Limb (tissue), 2 donors: ENCODE data around the gene NKPD1.
"Not testable (repeated sequence)": the region's sequence is repeated elsewhere in the genome, so short reads cannot be mapped to it uniquely, and the experiment has no call there.

Experiments
- DNase-seq, 2 donors: peaks; one replicate each; pipeline ENCODE4 v3.0.0-alpha.2; 2016; ENCODE audit errors: extremely low spot score in 2 of 2

The NKPD1 gene

DNA sequence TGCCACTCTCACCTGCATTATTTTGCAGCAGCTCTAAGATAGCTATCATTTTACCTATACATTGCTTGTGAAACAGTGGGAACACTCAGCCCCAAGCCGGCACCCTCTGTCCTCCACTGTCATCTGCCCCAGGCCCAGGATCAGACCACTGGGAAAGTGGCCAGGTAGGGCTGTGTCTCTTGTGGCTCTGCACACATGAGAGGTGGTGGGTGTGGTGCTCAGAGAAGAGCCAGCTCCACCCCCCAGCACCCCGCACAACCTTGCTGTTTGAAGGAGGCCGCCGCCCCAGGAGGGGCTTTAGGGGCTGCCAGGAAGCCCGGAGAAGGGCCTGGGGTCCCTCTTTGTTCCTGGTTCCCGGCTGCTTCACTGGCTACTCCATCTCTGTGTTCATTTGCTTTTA lies 41.2 kb downstream of the NKPD1 start:
- no peak for DNase-seq

DNA sequence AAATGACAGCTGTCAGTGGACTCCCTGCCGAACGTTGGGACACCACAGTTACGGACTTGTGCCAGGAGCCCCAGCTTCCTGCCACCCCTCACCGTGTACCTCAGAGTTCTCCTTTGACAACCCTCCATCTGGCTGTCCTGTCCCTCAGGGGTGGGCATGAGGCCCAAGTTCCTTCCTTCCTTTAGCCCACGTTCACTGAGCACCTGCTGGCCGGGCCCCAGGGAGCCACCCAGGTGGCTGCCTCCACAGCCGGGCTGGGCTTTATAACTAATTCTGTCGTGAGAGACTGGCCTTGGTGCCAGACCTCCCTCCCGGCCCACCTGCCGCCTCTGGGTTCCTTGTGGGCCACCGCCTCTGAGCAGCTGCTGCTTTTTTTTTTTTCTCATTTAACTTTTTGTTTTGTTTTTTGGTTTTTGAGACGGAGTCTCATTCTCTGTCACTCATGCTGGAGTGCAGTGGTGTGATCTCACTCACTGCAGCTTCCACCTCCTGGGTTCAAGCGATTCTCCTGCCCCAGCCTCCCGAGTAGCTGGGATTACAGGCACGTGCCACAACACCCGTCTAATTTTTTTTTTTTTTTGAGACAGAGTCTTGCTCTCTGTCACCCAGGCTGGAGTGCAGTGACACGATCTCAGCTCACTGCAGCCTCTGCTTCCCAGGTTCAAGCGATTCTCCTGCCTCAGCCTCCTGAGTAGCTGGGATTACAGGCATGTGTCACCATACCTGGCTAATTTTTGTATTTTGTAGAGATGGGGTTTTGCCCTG lies 42.0 kb downstream of the NKPD1 start:
- DNase-seq, result not testable (repeated sequence)

DNA sequence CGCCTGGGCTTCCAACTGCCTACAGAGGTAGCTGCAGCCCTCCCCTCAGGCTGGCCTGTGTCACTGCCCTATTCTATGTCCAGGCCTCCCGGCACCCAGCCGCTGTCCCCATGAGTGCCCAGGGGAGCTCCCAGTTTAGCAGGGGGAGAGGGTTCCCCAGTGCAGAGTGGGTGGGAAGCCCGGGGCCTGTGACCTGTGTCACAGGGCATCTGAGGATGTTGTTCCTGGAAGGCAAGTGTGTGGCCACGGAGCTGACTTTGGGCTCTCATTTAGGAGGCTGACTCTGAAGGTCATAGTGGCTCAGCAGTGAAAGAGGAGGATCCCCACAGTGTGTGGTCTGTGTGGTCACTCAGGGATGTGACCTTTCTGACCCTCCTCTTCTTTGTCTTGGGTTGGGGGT lies 42.7 kb downstream of the NKPD1 start:
- no peak for DNase-seq

DNA sequence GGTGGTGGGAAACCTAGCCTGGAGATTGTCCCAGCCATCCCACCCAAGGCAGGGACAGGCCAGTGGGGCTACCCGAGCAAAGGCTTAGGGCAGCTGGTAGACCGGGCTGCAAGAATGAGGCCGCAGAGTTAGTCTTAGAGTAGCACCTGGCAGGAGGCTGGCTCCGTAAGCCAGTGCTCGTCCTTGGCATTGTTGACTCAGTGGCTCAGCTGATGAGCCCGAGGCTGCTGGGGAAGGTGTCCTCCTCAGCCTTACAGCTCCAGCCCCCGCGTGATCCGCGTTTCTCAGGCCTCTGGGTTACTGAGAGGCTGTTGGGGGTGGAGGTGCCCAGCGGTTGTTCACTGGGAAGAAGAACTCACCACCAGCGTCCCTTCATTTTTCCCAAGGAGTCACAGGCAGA lies 43.1 kb downstream of the NKPD1 start:
- no peak for DNase-seq

DNA sequence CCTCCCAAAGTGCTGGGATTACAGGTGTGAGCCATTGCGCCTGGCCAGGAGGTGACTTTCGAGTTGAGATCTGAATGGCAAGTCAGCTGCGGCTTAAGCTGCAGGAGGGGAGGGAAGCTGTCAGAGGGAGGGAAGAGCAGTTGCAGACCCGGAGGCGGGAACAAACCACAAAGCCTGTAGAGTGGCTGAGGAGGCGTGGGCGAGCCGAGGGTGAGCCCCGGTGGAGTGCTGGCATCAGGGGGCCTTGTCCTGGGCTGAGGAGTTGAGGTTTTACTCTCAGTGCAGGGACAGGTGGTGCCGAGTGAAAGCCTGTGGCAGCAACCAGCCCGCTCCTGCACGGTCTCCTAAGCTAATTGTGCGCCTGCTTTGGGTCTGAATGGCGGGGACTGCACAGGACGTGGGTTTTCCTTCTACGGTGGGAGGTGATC lies 43.6 kb downstream of the NKPD1 start:
- DNase-seq, result no peak

DNA sequence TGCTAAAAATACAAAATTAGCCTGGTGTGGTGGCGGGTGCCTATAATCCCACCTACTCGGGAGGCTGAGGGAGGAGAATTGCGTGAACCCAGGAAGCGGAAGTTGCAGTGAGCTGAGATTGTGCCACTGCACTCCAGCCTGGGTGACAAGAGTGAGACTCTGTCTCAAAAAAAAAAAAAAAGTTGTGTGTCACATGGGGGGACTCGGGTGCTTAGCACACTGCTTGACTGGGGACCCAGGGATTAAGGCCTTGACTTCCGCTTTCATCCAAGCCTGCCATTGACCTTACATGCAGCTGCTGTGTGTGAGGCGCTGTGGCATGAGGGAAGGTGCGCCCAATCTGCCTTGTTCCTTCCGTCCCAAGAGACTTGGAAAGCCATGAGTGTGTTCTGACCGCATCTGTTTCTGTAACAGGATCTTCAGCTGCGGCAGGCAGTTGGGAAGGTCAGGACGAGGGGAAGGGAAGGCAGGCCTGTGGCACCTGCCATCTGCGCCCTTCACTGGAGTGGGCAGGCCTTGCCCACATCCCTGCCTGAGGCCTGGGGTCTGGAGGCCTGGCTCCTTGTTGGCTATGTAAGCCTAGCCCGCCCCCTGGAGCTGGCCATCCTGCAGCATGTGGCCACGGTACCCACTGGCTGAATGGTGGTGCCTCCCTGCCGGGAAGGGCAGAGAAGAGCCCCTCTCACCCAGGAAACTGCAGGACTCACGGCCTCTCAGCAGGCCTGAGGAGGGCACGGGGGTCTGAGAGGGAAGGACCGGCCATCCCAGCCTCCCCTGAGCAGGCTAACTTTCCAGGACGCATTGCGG lies 44.8 kb downstream of the NKPD1 start:
- no peak for DNase-seq

DNA sequence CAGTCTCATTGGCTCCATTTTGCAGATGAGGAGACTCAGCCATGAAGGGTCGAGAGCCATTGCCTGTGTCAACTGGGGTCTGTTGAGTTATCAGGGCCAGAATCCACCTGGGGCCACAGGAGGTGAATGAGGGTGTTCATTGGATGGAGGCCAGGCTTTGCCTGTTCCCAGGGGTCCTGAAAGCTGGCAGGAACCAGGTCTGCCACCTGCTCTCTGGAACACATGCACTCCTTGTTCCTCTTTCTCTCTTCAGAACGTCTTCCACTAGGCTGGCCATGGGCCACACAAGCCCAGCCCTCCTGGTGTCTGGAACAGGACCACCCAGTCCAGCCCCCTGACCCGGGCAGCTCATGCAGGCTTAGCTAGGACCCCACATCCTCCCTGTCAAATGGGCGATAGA lies 46.7 kb downstream of the NKPD1 start:
- DNase-seq, result no peak

DNA sequence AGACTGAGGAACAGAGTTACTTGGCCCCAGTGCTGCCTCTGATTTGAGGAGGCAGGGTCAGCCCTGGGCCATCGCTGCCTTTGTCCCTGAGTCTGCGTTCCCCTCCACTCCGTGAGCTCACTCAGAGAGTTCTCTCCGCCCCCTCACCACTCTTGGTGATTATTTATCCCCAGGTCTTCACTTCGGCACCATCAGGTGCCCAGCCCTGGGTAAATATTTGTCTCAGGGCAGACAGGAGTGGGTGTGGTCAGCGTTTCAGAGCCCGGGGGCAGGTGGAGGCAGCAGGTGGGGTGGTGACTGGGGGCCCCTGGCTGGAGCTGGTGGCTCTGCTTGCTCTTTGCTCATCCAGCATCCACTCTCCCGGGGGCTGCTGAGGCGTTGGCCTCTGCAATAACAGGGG lies 47.2 kb downstream of the NKPD1 start:
- no peak for DNase-seq

DNA sequence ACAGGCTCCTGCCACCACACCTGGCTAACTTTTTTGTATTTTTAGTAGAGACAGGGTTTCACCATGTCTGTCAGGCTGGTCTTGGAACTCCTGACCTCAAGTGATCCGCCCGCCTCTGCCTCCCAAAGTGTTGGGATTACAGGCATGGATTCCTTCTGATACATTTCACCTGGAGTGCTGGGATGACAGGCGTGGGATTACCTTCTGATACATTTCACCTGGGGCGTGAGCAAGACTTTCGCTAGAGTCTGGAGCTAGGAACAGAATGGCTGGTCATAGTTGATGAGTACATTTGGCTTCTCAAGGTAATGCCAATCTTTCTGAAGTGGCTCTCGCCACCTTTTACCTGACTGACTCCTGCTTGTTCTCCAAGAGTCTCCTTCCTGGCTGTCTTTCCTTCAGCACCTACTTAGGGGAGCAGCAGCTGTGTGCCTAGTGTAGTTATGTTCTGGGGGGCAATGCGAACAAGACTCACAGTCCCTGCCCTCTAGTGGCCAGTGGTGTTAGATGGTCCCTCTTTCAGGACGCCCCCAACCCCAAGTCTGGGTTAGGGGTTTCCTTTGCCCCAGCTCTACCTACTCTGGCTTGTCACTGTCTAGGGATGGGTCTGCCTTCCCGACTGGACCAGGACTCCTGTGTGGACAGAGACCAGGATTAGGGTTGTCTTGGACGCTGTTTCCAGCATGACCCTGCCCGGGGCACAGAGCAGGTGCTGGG lies 48.5 kb downstream of the NKPD1 start:
- no peak for DNase-seq
